Hepatocyte (in vitro differentiated cells): ENCODE measurements around the gene TMEM204.

Source experiments
- EZH2 ChIP-seq: fragments of 200-600 bp; sonication (generic); IDR thresholded peaks from 2 replicates; pipeline ENCODE4 v1.6.1; 2016; ENCODE audit warnings: antibody characterized with exemption, mild to moderate bottlenecking, borderline replicate concordance
- TF ChIP-seq, protein P1 (sequence below): fragments of 200-600 bp; sonication (generic); IDR thresholded peaks from 2 replicates; pipeline ENCODE4 v1.5.1; 2016; ENCODE audit warnings: antibody characterized with exemption, mild to moderate bottlenecking; ENCODE audit not compliant: poor library complexity

DNA sequence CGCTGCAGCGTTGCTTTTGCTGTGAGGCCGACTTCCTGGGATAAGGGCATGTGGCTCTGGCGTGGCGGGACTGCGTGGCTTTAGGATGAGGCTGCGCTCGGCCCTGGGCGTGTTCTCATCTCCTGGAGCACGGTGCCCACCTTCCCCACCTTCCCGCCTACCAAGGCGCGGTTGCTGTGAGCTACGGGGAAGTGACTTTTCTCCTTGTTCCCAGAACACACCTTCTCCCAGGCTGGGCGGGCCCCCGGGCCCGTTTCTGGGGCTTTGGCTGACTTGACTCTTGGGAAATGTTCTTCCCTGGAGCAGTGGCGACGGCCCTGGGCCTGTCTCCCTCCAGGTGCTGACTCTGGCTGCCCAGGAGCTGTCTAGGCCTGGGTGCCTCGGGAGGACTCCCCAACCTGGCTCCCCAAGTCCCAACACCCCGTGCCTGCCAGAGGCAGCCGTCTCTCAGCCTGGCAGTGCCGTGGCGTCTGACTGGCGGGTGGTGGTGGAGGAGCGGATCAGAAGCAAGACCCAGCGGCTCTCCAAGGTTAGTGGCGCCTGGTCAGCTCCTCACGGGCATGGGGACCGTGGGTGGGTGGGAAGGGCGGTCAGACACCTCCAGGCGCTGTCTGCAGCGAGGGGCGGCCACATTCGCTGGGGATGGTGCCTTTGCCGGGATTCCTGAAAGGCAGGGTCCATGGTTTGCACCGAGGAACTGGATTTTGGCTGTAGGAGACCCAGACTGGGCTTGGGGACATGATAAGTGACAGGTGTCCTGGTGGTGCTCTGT is 28.2 kb upstream of the TMEM204 start:
- TF ChIP-seq, protein P1, sequence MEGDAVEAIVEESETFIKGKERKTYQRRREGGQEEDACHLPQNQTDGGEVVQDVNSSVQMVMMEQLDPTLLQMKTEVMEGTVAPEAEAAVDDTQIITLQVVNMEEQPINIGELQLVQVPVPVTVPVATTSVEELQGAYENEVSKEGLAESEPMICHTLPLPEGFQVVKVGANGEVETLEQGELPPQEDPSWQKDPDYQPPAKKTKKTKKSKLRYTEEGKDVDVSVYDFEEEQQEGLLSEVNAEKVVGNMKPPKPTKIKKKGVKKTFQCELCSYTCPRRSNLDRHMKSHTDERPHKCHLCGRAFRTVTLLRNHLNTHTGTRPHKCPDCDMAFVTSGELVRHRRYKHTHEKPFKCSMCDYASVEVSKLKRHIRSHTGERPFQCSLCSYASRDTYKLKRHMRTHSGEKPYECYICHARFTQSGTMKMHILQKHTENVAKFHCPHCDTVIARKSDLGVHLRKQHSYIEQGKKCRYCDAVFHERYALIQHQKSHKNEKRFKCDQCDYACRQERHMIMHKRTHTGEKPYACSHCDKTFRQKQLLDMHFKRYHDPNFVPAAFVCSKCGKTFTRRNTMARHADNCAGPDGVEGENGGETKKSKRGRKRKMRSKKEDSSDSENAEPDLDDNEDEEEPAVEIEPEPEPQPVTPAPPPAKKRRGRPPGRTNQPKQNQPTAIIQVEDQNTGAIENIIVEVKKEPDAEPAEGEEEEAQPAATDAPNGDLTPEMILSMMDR = no peak
- no peak for TF ChIP-seq EZH2
